Testis (tissue), 2 donors: Measurements from ENCODE around the gene CRACDL.

ENCODE experiments used
- CTCF ChIP-seq, 3 experiments: fragments of 450-650 bp in 2 of 3; fragments of 200-600 bp in 1 of 3; sonication (generic) in 1 of 3; IDR thresholded peaks; one replicate each; pipeline ENCODE4 v1.5.1; 2016 to 2019; ENCODE audit warnings: antibody characterized with exemption in 3 of 3, mild to moderate bottlenecking in 2 of 3, moderate library complexity in 1 of 3
- POLR2A ChIP-seq: fragments of 450-650 bp; IDR thresholded peaks from one replicate; pipeline ENCODE4 v1.6.1; 2017; ENCODE audit warnings: antibody characterized with exemption, mild to moderate bottlenecking, moderate library complexity

- TF ChIP-seq CTCF (IDR thresholded peaks at IDR 0.05) (no peak), POLR2A (no peak)
Observed at GRCh38 chr2:98884658-98885057, 51.4 kb downstream of the CRACDL start.
